Measurements from ENCODE around the gene DNPEP. TPM values are rescaled to one million over a fixed set of nuclear protein-coding genes. Genes with fewer than 3 reads are reported as not detected.

Gene DNPEP
- total RNA-seq, 1 experiment from 2014 or later: 69.2 TPM

DNA sequence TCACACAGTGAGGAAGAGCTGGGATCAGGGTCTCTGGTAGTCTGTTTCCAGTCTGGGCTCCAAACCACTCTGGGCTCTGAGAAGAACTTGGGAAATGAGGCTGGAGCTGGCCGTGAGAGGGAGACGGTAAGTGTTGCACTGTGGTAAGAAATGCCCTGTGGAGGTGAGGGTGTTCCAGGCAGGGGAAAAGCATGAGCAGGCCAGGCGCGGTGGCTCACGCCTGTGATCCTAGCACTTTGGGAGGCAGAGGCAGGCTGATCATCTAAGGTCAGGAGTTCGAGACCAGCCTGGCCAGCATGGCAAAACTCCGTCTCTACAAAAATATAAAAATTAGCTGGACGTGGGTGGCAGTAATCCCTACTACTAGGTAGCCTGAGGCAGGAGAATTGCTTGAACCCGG lies 16.1 kb upstream of the DNPEP start:
- BruUV-seq (replicated peaks): no TSS peak
- Histone ChIP-seq H3K36me3 (ENCODE audit: insufficient read depth, low read length, poor library complexity, severe bottlenecking) (no peaks in the 10 kb centered on the region), H3K27ac (ENCODE audit: low read depth, low read length, poor library complexity, severe bottlenecking) (no peak overlapping the region), H3K4me3 (ENCODE audit: low read depth, low read length, poor library complexity, severe bottlenecking) (no peak overlapping the region), H3K9me3 (ENCODE audit: low read depth, low read length, poor library complexity, severe bottlenecking) (no peaks in the 10 kb centered on the region), H3K4me1 (ENCODE audit: insufficient read depth, low read length, poor library complexity, severe bottlenecking) (peaks cover 6% of the 10 kb centered on the region), H3K27me3 (replicated peaks; ENCODE audit: insufficient read depth, low read depth, low read length, poor library complexity) (no peaks in the 10 kb centered on the region)
- CTCF ChIA-PET: interaction anchor here (0.6 to 4.3 kb wide), 7 partner anchors 30 to 129 kb away, joined by 3 to 35 read pairs (median 5); no protein-coding TSS in a partner anchor
- POLR2A ChIA-PET (ENCODE audit: low non-redundant PET): no interaction called here
- DNase-seq (ENCODE audit: low spot score): no peak
- no peak for TF ChIP-seq EZH2 (IDR thresholded peaks at IDR 0.05; ENCODE audit: borderline replicate concordance, low read depth, low read length, poor library complexity, severe bottlenecking)
- TF ChIP-seq, protein P1, sequence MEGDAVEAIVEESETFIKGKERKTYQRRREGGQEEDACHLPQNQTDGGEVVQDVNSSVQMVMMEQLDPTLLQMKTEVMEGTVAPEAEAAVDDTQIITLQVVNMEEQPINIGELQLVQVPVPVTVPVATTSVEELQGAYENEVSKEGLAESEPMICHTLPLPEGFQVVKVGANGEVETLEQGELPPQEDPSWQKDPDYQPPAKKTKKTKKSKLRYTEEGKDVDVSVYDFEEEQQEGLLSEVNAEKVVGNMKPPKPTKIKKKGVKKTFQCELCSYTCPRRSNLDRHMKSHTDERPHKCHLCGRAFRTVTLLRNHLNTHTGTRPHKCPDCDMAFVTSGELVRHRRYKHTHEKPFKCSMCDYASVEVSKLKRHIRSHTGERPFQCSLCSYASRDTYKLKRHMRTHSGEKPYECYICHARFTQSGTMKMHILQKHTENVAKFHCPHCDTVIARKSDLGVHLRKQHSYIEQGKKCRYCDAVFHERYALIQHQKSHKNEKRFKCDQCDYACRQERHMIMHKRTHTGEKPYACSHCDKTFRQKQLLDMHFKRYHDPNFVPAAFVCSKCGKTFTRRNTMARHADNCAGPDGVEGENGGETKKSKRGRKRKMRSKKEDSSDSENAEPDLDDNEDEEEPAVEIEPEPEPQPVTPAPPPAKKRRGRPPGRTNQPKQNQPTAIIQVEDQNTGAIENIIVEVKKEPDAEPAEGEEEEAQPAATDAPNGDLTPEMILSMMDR (conservative IDR thresholded peaks at IDR 0.05; ENCODE audit: low read depth, low read length): no peak
- intact Hi-C loops (cut with micrococcal nuclease; ENCODE audit: unreplicated experiment): loop anchor here (1.0 to 5.0 kb wide), 2 partner anchors 126 to 238 kb away; no protein-coding TSS in a partner anchor

DNA sequence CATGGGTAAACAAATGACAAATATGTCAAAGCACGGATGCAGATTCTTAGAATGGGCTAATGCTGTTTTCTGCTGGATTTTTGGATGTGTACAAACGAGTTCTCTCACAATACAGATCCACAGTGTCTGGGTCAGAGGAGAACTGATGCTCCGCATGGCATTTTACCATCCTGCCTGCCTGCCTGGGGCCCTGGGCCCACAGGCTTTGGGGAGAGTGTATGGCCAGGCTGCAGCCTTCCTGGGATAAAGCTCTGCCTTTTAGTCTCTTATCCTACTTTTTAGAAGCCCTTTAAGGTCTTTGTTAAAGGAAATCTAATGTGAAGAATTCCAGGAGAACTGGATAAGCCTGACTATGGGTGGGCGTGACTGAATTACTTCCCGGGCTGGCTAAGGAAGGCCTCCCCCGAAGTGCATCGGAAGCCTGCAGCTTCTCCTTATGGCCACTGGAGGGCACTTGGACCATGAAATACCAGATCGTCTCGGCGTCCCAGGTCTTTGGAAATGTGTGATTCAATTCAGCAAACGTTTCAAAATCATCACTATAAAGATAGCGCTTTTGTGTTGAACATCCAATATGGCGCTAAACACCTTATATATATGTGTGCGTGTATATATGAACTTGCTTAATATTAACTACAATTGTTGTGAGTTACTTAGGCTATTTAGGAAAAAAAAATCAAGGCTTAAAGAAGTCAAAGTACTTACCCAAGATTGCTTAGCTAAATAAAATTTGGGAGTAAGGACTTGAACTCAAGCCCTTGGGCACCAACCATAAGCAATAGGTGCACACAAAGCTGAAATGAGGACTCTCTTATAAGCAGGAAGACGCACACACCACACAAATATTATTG lies 15.2 kb upstream of the DNPEP start:
- no peak overlapping the region for H3K4me3 ChIP-seq (ENCODE audit: low read depth, low read length, poor library complexity, severe bottlenecking)
- no TSS peak for BruUV-seq (replicated peaks)
- POLR2A ChIA-PET (ENCODE audit: low non-redundant PET): no interaction called here
- H3K27me3 ChIP-seq (replicated peaks; ENCODE audit: insufficient read depth, low read depth, low read length, poor library complexity): no peaks in the 10 kb centered on the region
- TF ChIP-seq, protein P1 (conservative IDR thresholded peaks at IDR 0.05; ENCODE audit: low read depth, low read length): peak; percentile 97
- TF ChIP-seq EZH2 (IDR thresholded peaks at IDR 0.05; ENCODE audit: borderline replicate concordance, low read depth, low read length, poor library complexity, severe bottlenecking): no peak
- intact Hi-C loops (cut with micrococcal nuclease; ENCODE audit: unreplicated experiment): loop anchor here (1.0 to 5.0 kb wide), 2 partner anchors 127 to 239 kb away; no protein-coding TSS in a partner anchor
- H3K4me1 ChIP-seq (ENCODE audit: insufficient read depth, low read length, poor library complexity, severe bottlenecking): peaks cover 6% of the 10 kb centered on the region
- H3K27ac ChIP-seq (ENCODE audit: low read depth, low read length, poor library complexity, severe bottlenecking): no peak overlapping the region
- no peaks in the 10 kb centered on the region for H3K36me3 ChIP-seq (ENCODE audit: insufficient read depth, low read length, poor library complexity, severe bottlenecking)
- no peaks in the 10 kb centered on the region for H3K9me3 ChIP-seq (ENCODE audit: low read depth, low read length, poor library complexity, severe bottlenecking)
- peak; percentile 88 for DNase-seq (ENCODE audit: low spot score)
- CTCF ChIA-PET: interaction anchor here (0.9 to 4.3 kb wide), 7 partner anchors 31 to 127 kb away, joined by 3 to 35 read pairs (median 5); no protein-coding TSS in a partner anchor

DNA sequence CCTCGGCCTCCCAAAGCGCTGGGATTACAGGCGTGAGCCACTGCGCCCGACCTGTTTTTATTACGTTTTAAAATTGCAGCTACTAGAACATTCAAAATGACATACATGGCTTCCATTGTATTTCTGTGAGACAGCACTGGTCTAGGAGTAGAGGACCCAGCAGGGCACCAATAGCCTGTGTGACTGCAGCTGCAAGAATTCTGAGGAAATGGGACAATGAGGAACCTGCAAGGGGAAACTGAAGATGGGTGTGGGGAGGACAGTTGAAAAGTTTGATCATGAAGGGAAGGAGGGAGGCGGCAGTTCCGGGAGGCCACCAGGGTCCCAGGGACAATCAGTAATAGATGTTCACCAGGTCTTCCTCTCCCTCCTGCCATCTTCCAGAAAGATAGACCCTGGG lies 13.9 kb upstream of the DNPEP start:
- Histone ChIP-seq H3K36me3 (ENCODE audit: insufficient read depth, low read length, poor library complexity, severe bottlenecking) (no peaks in the 10 kb centered on the region), H3K27me3 (replicated peaks; ENCODE audit: insufficient read depth, low read depth, low read length, poor library complexity) (no peaks in the 10 kb centered on the region), H3K27ac (ENCODE audit: low read depth, low read length, poor library complexity, severe bottlenecking) (no peak overlapping the region), H3K9me3 (ENCODE audit: low read depth, low read length, poor library complexity, severe bottlenecking) (no peaks in the 10 kb centered on the region), H3K4me3 (ENCODE audit: low read depth, low read length, poor library complexity, severe bottlenecking) (no peak overlapping the region), H3K4me1 (ENCODE audit: insufficient read depth, low read length, poor library complexity, severe bottlenecking) (peaks cover 6% of the 10 kb centered on the region)
- no peak for DNase-seq (ENCODE audit: low spot score)
- no TSS peak for BruUV-seq (replicated peaks)
- ChIA-PET CTCF (interaction anchor here (4.3 kb wide), 1 partner anchor 128 kb away, joined by 35 read pairs; no protein-coding TSS in a partner anchor), POLR2A (ENCODE audit: low non-redundant PET) (no interaction called here)
- TF ChIP-seq, protein P1 (conservative IDR thresholded peaks at IDR 0.05; ENCODE audit: low read depth, low read length): no peak
- no peak for TF ChIP-seq EZH2 (IDR thresholded peaks at IDR 0.05; ENCODE audit: borderline replicate concordance, low read depth, low read length, poor library complexity, severe bottlenecking)
- intact Hi-C loops (cut with micrococcal nuclease; ENCODE audit: unreplicated experiment): loop anchor here (5.0 kb wide), 1 partner anchor 241 kb away; no protein-coding TSS in a partner anchor

Measured in A673 (cell line).